NB4 (cell line): ENCODE data around the gene SCRN1.

ENCODE experiments used
- DNase-seq: peaks from one replicate; pipeline ENCODE4 v3.0.0; 2010; ENCODE audit warnings: low read depth
- H3K4me3 ChIP-seq: one replicate; pipeline ENCODE4 v1.5.1; 2011; ENCODE audit warnings: mild to moderate bottlenecking, low read depth, low read length, moderate library complexity
- MYC ChIP-seq: IDR thresholded peaks from 2 replicates; pipeline ENCODE4 v1.6.1; 2011; ENCODE audit warnings: low read depth, low read length
- POLR2A ChIP-seq: IDR thresholded peaks from 2 replicates; pipeline ENCODE4 v1.6.1; 2011; ENCODE audit warnings: mild to moderate bottlenecking; ENCODE audit not compliant: insufficient read length; ENCODE audit errors: extremely low read depth
- TF ChIP-seq, protein P1 (sequence below): IDR thresholded peaks from one replicate; pipeline ENCODE4 v1.5.1; 2012; ENCODE audit warnings: low read depth, low read length
- TF ChIP-seq, protein P2 (sequence below): IDR thresholded peaks from 2 replicates; pipeline ENCODE4 v1.6.1; 2011; ENCODE audit warnings: low read depth, low read length

The SCRN1 gene

DNA sequence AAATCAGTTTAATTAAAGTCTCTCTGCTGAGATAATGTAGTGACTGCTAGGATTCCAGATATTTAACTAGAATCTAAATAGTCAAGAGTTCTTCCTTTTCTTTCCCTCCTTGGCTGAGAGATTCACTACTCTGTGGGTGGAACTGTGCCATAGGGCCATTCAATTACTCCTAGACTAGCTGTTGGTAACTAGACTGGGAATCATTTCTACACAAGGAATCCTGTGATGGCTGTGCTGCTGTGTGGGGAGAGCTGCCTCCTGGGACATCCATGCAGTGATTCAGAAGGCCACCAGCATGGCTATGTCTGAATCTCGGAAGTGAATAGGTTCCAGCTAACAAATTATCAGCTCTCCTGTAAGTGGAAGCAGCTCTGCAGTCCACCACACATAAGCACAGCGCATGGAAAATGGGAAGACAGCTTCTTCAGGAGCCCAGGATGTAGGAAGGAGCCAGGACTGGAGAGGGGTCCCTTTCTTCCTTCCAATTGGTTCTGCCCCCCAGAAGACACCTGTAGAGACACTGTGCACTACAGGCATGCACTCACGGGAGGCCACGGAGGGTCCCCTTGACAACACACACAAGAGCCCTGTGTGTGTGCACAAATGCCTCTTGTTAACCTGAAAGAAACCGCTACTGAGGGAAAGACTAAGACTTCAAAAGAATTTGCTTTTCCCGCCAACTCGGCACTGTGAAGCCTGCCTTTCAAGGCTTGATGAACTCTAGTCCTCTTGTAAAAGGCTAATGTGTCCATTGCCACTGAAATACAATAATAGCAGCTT, 66.5 kb downstream of the SCRN1 start:
- no peak for DNase-seq
- no peak overlapping the region for H3K4me3 ChIP-seq
- TF ChIP-seq, protein P1, sequence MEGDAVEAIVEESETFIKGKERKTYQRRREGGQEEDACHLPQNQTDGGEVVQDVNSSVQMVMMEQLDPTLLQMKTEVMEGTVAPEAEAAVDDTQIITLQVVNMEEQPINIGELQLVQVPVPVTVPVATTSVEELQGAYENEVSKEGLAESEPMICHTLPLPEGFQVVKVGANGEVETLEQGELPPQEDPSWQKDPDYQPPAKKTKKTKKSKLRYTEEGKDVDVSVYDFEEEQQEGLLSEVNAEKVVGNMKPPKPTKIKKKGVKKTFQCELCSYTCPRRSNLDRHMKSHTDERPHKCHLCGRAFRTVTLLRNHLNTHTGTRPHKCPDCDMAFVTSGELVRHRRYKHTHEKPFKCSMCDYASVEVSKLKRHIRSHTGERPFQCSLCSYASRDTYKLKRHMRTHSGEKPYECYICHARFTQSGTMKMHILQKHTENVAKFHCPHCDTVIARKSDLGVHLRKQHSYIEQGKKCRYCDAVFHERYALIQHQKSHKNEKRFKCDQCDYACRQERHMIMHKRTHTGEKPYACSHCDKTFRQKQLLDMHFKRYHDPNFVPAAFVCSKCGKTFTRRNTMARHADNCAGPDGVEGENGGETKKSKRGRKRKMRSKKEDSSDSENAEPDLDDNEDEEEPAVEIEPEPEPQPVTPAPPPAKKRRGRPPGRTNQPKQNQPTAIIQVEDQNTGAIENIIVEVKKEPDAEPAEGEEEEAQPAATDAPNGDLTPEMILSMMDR = no peak
- TF ChIP-seq, protein P2, sequence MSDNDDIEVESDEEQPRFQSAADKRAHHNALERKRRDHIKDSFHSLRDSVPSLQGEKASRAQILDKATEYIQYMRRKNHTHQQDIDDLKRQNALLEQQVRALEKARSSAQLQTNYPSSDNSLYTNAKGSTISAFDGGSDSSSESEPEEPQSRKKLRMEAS = no peak
- no peak for TF ChIP-seq MYC
- TF ChIP-seq POLR2A = no peak

DNA sequence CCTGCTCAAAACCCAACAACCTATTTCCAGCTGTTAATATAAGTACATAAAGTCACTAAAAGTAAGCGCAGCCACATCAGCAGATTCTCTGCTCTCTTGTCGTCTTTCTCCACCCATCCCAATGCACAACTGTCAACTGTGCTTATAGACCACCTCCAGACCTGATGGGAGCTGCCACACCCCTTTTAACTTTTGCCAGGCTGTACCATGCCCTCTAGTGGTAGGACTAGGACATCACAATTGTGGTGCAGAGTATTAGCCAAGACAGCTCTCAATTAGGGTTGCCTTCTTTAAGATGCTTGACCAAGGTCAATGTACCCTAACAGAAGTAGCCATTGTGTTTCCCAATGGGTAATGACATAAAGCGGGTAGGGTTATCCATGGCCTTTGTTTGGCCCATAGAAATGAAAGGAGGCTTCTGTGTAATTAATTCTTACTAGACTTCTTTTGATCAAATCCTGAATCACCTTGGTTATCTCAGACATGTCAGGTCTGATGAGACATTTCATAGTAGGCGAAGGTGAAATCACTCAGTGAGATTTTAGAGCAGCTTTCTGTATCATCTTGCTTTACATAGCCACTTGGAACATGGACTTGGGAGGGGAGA, 68.1 kb downstream of the SCRN1 start:
- peak; percentile 80 for DNase-seq
- no peak overlapping the region for H3K4me3 ChIP-seq
- no peak for TF ChIP-seq POLR2A
- TF ChIP-seq, protein P1 = peak; percentile 97
- TF ChIP-seq, protein P2 = peak; percentile 48; the same call in 1 of the 2 replicates

DNA sequence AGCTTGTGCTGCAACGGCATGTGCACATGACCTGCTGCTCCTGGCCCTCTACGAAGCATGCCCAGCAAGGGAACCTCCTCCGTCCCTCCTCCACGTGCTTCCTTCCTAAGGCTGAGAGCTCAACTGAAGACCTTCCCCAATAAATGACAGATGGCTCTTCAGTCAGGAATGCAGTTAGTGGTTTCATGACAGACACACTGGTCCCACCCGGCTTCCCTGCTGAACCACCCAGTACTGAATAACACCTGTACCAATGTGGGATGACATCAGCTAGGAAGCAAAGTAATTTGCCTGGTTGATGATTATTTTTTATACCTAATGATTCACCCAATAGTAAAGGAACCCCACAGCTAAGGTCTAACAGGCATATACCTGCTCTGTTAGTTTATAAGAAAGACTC, 69.1 kb downstream of the SCRN1 start:
- no peak overlapping the region for H3K4me3 ChIP-seq
- no peak for DNase-seq

DNA sequence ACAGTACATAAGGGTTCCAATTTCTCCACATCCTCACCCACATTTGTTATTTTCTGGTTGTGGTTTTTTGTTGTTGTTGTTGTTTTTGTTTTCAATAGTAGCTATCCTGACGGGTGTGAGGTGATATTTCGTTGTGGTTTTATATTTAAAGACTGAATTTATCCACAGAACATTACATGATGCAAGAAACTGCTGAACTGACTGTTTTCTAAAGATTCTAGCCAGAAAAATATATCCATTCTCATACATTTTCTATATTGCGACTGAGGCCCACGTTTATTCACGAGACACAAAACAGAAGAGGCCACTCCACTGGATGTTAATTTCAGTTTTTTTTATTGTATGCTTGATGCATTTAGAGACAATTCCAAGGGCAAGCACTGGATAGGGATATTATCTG, 69.8 kb downstream of the SCRN1 start:
- no peak for DNase-seq

More for the DNA sequence above, 69.1 kb downstream of the SCRN1 start:
- TF ChIP-seq, protein P1 = no peak
- TF ChIP-seq, protein P2 = no peak
- TF ChIP-seq POLR2A (no peak), MYC (no peak)

DNA sequence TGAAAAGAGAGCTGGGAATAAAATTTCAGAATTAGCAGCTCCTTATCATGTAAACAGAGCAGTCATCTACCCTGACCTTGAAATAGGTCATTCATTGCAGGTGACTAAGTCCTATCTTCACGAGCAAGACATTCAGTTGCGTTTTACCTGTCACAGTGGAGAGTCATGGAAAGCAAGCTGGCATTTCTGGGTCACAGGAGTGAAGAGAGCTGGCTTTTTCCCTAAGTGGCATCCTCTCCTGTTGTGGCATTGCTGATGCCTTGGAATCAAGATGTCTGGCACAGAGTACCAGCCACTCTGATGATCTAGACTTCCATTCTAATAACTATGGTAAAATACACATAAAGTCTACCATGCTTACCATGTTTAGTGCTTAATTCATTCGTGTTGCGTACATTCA, 70.8 kb downstream of the SCRN1 start:
- DNase-seq = no peak
- H3K4me3 ChIP-seq = no peak overlapping the region
- no peak for TF ChIP-seq MYC
- TF ChIP-seq POLR2A = no peak
- TF ChIP-seq, protein P1 = no peak
- TF ChIP-seq, protein P2 = no peak

More for the DNA sequence above, 69.8 kb downstream of the SCRN1 start:
- H3K4me3 ChIP-seq = no peak overlapping the region
- TF ChIP-seq, protein P2 = no peak
- TF ChIP-seq POLR2A (no peak), MYC (no peak)

DNA sequence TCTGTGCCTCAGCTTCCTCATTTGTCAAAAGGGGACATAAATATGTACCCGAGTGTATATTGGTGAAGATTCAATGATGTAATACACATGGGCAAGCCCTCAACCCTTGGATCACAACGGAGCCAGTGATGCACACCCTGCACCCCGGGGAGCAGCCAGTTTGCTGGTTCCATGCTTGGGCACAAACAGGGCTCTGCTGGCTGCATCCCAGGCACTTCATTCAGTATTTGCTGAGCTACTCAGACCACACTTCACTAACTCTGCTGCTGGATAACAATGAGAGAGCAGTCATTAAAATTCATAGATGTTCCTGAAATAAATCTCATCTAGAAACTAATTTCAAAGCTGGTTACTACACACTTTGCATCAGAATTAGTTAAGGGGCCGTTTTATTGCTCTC, 72.0 kb downstream of the SCRN1 start:
- no peak for DNase-seq
- H3K4me3 ChIP-seq = no peak overlapping the region

More for the DNA sequence above, 72.0 kb downstream of the SCRN1 start:
- TF ChIP-seq, protein P1 = no peak
- TF ChIP-seq, protein P2 = no peak
- TF ChIP-seq MYC = no peak
- no peak for TF ChIP-seq POLR2A
